ENCODE results near the gene DOCK4. TPM values are rescaled to one million over a fixed set of nuclear protein-coding genes. Genes with fewer than 3 reads are reported as not detected.

The DOCK4 gene
- total RNA-seq, 1 experiment from 2014 or later, result 0.30 TPM

DNA sequence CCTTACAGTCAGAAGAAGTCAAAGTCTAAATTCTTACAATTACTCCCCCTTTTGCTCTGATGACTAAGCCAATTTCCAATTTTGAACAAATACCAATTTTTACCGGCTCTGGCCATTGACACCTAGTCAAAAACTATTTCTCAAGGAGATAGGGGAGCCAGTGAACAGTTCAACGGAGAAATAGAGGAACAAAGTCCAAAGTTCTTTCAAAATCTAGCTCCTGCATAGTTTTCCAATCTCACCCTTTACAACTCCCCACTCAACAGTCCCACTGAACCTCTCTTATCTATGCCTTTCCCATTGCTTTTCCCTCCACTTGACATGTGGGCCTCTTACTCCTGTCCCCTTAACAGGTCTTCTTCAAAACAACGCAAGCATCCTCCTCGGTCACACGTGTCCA, 192.9 kb downstream of the DOCK4 start:
- no peaks in the 10 kb centered on the region for H3K9me3 ChIP-seq
- no peaks in the 10 kb centered on the region for H3K36me3 ChIP-seq
- no peak overlapping the region for H3K4me3 ChIP-seq
- no peaks in the 10 kb centered on the region for H3K27me3 ChIP-seq
- no peak for DNase-seq

DNA sequence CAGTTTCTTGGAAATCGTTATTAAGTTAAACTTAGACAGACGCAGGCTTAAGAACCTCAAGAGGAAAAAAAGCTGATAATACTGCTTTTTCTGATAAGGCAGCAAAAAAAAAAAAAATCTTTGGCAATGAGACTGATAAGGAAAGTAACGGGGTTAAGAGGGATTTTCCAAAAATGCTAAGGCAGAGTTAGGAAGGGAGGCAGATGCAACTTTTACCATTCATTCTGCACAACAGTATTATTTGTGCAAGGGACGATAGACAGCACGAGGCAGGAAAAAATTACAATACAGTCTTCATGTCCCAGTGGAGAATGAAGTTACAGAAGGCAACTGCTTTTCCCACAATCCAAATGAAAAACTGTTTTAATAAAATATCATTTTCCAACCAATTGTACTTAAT, 194.0 kb downstream of the DOCK4 start:
- H3K27me3 ChIP-seq, result no peaks in the 10 kb centered on the region
- H3K36me3 ChIP-seq, result no peaks in the 10 kb centered on the region
- DNase-seq, result no peak
- no peak overlapping the region for H3K4me3 ChIP-seq
- no peaks in the 10 kb centered on the region for H3K9me3 ChIP-seq

- no peaks in the 10 kb centered on the region for H3K36me3 ChIP-seq
- H3K4me3 ChIP-seq, result no peak overlapping the region
- H3K27me3 ChIP-seq, result no peaks in the 10 kb centered on the region
- DNase-seq, result no peak
- no peaks in the 10 kb centered on the region for H3K9me3 ChIP-seq
Measured at GRCh38 chr7:112010994-112011393, 195.2 kb downstream of the DOCK4 start.

- DNase-seq, result no peak
- Histone ChIP-seq H3K4me3 (no peak overlapping the region), H3K36me3 (no peaks in the 10 kb centered on the region), H3K9me3 (no peaks in the 10 kb centered on the region), H3K27me3 (no peaks in the 10 kb centered on the region)
Measured at GRCh38 chr7:112010109-112010508, 196.1 kb downstream of the DOCK4 start.

DNA sequence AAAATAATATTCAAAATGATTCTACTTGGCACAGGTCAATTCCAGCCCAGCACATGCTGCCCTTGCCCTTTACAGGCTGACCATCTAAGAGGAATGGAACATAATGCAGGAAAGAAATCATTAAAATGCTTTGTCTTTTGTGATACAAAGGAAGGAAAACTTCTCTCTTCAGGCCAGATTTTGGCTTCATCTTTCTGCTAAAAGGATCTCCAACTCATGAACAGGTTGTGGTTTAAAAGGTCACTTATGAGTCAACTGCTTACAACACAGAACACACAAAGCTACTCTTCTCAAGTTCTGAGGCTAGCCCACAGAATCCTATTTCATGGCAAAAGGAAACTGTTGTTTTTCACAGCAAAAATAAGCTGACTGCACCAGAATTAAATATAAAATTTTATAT, 197.1 kb downstream of the DOCK4 start:
- Histone ChIP-seq H3K27me3 (no peaks in the 10 kb centered on the region), H3K36me3 (no peaks in the 10 kb centered on the region)
- no peak for DNase-seq

GRCh38 chr7:112007185-112007584, 199.0 kb downstream of the DOCK4 start:
- DNase-seq, result no peak
- no peaks in the 10 kb centered on the region for H3K9me3 ChIP-seq
- H3K36me3 ChIP-seq, result no peaks in the 10 kb centered on the region
- H3K27me3 ChIP-seq, result no peaks in the 10 kb centered on the region
- no peak overlapping the region for H3K4me3 ChIP-seq

More for the DNA sequence above, 197.1 kb downstream of the DOCK4 start:
- H3K4me3 ChIP-seq, result no peak overlapping the region
- no peaks in the 10 kb centered on the region for H3K9me3 ChIP-seq

DNA sequence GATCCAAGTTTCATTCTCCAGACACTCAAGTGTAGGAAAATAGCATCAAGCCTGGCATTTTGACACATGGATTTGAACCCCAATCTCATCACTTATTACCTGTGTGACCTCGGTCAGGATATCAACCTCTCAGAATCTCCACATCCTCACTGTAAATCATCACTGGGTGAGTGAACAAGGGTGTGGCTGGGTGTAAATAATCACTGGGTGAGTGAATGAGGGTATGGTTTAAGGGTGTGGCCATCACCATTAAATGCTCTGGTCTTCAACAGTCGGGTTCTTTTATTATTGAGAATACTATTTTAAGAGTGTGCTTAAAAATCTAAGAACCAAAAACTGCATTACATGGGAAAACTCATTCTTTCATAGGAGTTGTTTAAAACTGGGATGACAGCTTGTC, 200.1 kb downstream of the DOCK4 start:
- no peak for DNase-seq
- Histone ChIP-seq H3K27me3 (no peaks in the 10 kb centered on the region), H3K9me3 (no peaks in the 10 kb centered on the region), H3K36me3 (no peaks in the 10 kb centered on the region), H3K4me3 (no peak overlapping the region)

GRCh38 chr7:112005205-112005775, 200.9 kb downstream of the DOCK4 start:
- Histone ChIP-seq H3K27me3 (no peaks in the 10 kb centered on the region), H3K36me3 (no peaks in the 10 kb centered on the region), H3K9me3 (no peaks in the 10 kb centered on the region), H3K4me3 (no peak overlapping the region)
- no peak for DNase-seq

DNA sequence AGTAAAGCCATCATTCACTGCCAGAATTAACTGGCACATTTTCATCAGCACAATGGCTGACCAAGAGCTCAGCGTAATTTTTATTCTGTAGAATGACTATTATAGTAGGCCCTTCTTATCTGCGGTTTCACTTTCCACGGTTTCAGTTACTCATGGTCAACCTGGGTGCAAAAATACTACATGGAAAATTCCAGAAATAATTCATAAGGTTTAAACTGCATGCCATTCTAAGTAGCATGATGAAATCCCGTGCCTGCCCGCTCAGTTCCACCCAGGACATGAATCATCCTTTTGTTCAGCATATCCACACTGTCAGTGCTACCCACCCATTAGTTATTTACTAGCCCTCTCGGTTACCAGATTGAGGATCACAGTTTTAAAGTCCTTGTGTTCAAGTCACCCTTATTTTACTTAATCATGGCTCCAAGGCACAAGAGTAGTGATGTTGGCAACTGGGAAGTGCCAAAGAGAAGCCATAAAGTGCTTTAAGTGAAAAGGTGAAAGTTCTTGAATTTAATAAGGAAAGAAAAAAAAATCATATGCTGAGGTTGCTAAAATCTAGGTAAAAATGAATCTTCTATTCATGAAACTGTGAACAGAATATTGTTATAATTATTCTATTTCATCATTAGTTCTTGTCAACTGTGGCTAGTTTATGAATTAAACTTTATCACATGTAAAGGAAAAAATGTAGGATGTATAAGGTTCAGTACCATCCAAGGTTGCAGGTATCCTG, 204.9 kb downstream of the DOCK4 start:
- Histone ChIP-seq H3K4me3 (no peak overlapping the region), H3K27me3 (no peaks in the 10 kb centered on the region), H3K36me3 (no peaks in the 10 kb centered on the region), H3K9me3 (no peaks in the 10 kb centered on the region)
- DNase-seq, result peak; percentile 48

- Histone ChIP-seq H3K36me3 (no peaks in the 10 kb centered on the region), H3K9me3 (no peaks in the 10 kb centered on the region), H3K27me3 (no peaks in the 10 kb centered on the region), H3K4me3 (no peak overlapping the region)
- DNase-seq, result no peak
Measured at GRCh38 chr7:111998326-111998725, 207.9 kb downstream of the DOCK4 start.

DNA sequence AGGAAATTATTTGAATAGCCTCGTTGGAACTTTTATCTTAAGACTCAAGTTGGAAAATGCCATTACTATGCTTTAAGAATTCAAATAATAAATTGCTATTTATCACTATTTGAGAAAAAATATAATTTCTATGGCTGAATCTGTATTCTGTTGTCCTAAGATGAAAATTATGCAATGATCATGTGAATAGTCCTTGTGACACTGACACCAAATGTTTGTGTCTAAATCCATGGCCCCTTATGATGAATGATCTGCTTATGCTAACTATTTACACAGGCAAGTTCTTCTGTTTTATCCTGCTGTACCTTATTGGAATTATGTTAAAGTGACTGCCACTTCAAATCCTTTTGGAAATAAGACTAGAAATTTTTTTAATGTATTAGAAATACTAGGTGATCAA, 208.7 kb downstream of the DOCK4 start:
- no peak for DNase-seq

GRCh38 chr7:111992601-111993000, 213.6 kb downstream of the DOCK4 start:
- Histone ChIP-seq H3K9me3 (no peaks in the 10 kb centered on the region), H3K27me3 (no peaks in the 10 kb centered on the region), H3K36me3 (no peaks in the 10 kb centered on the region), H3K4me3 (no peak overlapping the region)
- no peak for DNase-seq

More for the DNA sequence above, 208.7 kb downstream of the DOCK4 start:
- H3K9me3 ChIP-seq, result no peaks in the 10 kb centered on the region
- no peaks in the 10 kb centered on the region for H3K27me3 ChIP-seq
- H3K36me3 ChIP-seq, result no peaks in the 10 kb centered on the region
- no peak overlapping the region for H3K4me3 ChIP-seq

GRCh38 chr7:111990643-111991042, 215.6 kb downstream of the DOCK4 start:
- Histone ChIP-seq H3K9me3 (no peaks in the 10 kb centered on the region), H3K36me3 (no peaks in the 10 kb centered on the region), H3K4me3 (no peak overlapping the region), H3K27me3 (no peaks in the 10 kb centered on the region)
- no peak for DNase-seq

DNA sequence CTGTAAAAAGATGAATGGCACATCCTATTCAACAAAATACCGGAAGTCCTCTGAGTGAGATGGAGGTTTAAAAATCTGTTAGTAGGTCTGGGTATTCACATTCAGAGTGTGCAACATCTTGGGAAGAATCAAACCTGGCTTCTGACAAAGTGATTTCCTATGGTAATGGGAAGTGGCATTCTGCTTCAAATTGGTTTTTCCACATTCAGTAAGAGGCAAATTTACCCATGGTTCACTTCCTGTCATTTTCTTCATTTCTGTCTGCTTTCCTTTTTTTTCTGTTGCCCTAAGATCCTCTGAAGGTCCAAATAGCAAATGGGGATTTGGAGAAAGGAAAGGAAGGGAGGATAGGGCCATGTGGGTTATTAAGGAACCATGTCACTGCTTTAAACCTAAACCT, 218.3 kb downstream of the DOCK4 start:
- DNase-seq, result no peak

DNA sequence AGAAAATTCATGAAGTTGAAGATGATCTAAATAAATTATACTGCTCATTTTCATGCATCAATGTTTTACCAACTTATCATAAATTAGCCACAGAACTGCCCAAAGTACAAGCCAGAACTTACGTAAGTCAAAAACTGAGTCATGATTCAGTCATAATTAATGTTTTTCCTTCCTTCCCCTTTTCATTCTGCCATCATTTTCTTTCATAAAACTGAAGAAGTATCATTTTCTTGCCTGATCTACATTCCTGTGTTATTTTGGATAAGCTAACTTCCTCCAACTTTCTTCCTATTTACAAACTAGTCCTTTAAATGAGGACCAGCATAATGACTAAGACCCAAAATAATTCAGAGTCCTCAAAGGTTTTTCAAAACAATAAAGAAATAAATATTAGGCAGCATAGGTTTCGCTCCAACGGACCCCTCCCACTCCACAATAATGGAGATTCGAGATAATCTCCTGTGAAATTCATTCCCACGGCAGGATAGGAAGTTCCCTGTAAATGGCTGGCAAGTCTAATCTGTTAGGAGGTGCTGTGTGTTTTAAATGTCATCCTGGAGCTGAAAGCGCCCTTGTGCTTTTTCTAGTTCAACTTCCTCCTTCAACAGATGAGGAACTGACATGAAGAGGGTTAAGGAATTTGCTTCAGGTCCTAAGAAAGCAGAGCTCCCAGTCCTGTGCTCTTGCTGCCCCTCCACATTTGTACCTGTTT, 218.9 kb downstream of the DOCK4 start:
- no peaks in the 10 kb centered on the region for H3K27me3 ChIP-seq
- H3K4me3 ChIP-seq, result no peak overlapping the region
- H3K9me3 ChIP-seq, result no peaks in the 10 kb centered on the region
- H3K36me3 ChIP-seq, result no peaks in the 10 kb centered on the region
- no peak for DNase-seq

More for the DNA sequence above, 218.3 kb downstream of the DOCK4 start:
- Histone ChIP-seq H3K36me3 (no peaks in the 10 kb centered on the region), H3K9me3 (no peaks in the 10 kb centered on the region), H3K27me3 (no peaks in the 10 kb centered on the region), H3K4me3 (no peak overlapping the region)

- H3K27me3 ChIP-seq, result no peaks in the 10 kb centered on the region
- DNase-seq, result no peak
- no peak overlapping the region for H3K4me3 ChIP-seq
- no peaks in the 10 kb centered on the region for H3K9me3 ChIP-seq
- H3K36me3 ChIP-seq, result no peaks in the 10 kb centered on the region
Measured at GRCh38 chr7:111986601-111987000, 219.6 kb downstream of the DOCK4 start.

GRCh38 chr7:111985798-111986197, 220.4 kb downstream of the DOCK4 start:
- no peaks in the 10 kb centered on the region for H3K27me3 ChIP-seq
- no peaks in the 10 kb centered on the region for H3K9me3 ChIP-seq
- H3K36me3 ChIP-seq, result no peaks in the 10 kb centered on the region
- H3K4me3 ChIP-seq, result no peak overlapping the region
- no peak for DNase-seq

DNA sequence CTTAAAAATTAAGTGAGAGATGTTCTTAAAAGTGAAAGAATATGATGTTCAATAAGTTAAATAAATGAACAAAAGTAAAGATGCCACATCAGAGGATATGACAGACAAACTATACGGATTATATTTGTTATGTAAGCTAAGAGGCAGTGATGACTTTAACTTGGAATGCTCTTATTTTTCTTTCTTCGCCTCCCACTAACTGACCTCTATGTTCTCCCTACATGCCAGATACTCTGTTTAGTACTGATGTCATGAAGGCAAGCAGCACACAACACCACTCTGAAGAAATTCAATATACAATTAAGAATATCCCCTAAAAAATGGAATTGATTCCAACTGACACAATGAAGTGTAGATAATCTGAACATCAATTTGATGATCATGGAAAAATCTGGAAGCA, 223.4 kb downstream of the DOCK4 start:
- DNase-seq, result no peak

More for the DNA sequence above, 223.4 kb downstream of the DOCK4 start:
- H3K27me3 ChIP-seq, result no peaks in the 10 kb centered on the region
- H3K4me3 ChIP-seq, result no peak overlapping the region
- no peaks in the 10 kb centered on the region for H3K36me3 ChIP-seq
- H3K9me3 ChIP-seq, result no peaks in the 10 kb centered on the region

Data from MG63 (cell line).